ENCODE data around the gene MAPK8.
"Not testable (repeated sequence)": the region's sequence is repeated elsewhere in the genome, so short reads cannot be mapped to it uniquely, and the experiment has no call there.

The MAPK8 gene

GRCh38 chr10:48343106-48343505 is 36.6 kb downstream of the MAPK8 start:
- TF ChIP-seq CTCF (IDR thresholded peaks at IDR 0.05; ENCODE audit: low read depth, low read length, missing control alignments) = no peak

GRCh38 chr10:48343921-48344598 is 37.6 kb downstream of the MAPK8 start:
- H3K4me3 ChIP-seq (replicated peaks; ENCODE audit: low read depth, low read length) = no peak overlapping the region
- TF ChIP-seq CTCF (IDR thresholded peaks at IDR 0.05; ENCODE audit: low read depth, low read length, missing control alignments) = no peak
- no peak for DNase-seq (ENCODE audit: extremely low read depth, low read depth)

More at GRCh38 chr10:48343106-48343505, 36.6 kb downstream of the MAPK8 start:
- no peak for DNase-seq (ENCODE audit: extremely low read depth, low read depth)
- H3K4me3 ChIP-seq (replicated peaks; ENCODE audit: low read depth, low read length) = no peak overlapping the region

DNA sequence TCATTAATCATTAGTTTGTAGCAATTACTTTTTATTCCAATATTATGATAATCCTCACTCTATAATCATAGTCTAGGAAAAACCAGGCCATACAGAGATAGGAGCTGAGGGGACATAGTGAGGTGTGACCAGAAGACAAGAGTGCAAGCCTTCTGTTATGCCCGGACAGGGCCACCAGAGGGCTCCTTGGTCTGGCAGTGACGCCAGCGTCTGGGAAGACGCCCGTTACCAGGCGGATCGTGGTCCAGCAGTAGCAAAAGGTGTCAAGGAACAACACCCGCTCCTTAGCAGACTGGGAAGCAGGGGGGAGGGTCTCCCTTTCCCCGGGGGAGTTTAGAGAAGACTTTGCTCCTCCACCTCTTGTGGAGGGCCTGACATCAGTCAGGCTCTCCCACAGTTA is 39.8 kb downstream of the MAPK8 start:
- DNase-seq (ENCODE audit: extremely low read depth, low read depth); H3K4me3 ChIP-seq (replicated peaks; ENCODE audit: low read depth, low read length): not testable (repeated sequence)

DNA sequence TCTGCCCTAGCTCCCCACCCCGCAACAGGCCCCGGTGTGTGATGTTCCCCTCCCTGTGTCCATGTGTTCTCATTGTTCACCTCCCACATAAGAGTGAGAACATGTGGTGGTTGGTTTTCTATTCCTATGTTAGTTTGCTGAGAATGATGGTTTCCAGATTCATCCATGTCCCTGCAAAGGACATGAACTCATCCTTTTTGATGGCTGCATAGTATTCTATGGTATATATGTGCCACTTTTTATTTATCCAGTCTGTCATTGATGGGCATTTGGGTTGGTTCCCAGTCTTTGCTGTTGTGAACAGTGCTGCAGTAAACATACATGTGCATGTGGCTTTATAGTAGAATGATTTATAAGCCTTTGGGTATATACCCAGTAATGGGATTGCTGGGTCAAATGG is 41.1 kb downstream of the MAPK8 start:
- H3K4me3 ChIP-seq (replicated peaks; ENCODE audit: low read depth, low read length); DNase-seq (ENCODE audit: extremely low read depth, low read depth): not testable (repeated sequence)

DNA sequence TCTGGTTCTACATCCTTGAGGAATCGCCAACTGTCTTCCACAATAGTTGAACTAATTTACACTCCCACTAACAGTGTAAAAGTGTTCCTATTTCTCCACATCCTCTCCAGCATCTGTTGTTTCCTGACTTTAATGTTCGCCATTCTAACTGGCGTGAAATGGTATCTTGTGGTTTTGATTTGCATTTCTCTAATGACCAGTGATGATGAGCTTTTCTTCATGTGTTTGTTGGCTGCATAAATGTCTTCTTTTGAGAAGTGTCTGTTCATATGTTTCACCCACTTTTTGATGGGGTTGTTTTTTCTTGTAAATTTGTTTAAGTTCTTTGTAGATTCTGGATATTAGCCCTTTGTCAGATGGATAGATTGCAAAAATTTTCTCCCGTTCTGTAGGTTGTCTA is 41.5 kb downstream of the MAPK8 start:
- DNase-seq (ENCODE audit: extremely low read depth, low read depth) = not testable (repeated sequence)

GRCh38 chr10:48353246-48353645 is 46.8 kb downstream of the MAPK8 start:
- DNase-seq (ENCODE audit: extremely low read depth, low read depth) = no peak
- no peak overlapping the region for H3K4me3 ChIP-seq (replicated peaks; ENCODE audit: low read depth, low read length)
- TF ChIP-seq CTCF (IDR thresholded peaks at IDR 0.05; ENCODE audit: low read depth, low read length, missing control alignments) = no peak

More for the DNA sequence above, 41.5 kb downstream of the MAPK8 start:
- H3K4me3 ChIP-seq (replicated peaks; ENCODE audit: low read depth, low read length) = not testable (repeated sequence)

GRCh38 chr10:48357631-48358030 is 51.2 kb downstream of the MAPK8 start:
- no peak for TF ChIP-seq CTCF (IDR thresholded peaks at IDR 0.05; ENCODE audit: low read depth, low read length, missing control alignments)
- no peak for DNase-seq (ENCODE audit: extremely low read depth, low read depth)
- H3K4me3 ChIP-seq (replicated peaks; ENCODE audit: low read depth, low read length) = no peak overlapping the region

- H3K4me3 ChIP-seq (replicated peaks; ENCODE audit: low read depth, low read length) = no peak overlapping the region
- DNase-seq (ENCODE audit: extremely low read depth, low read depth) = no peak
- TF ChIP-seq CTCF (IDR thresholded peaks at IDR 0.05; ENCODE audit: low read depth, low read length, missing control alignments) = no peak
Measured at GRCh38 chr10:48358162-48358561, 51.7 kb downstream of the MAPK8 start.

Data from HFF-Myc (cell line).